Neuronal stem cell (in vitro differentiated cells): ENCODE data around the gene PRPF6.

Source experiments
- DNase-seq: peaks from one replicate; pipeline ENCODE4 v3.0.0-alpha.2; 2013; ENCODE audit warnings: low spot score
- H2AFZ ChIP-seq: one replicate; pipeline ENCODE4 v1.6.1; 2013; ENCODE audit warnings: mild to moderate bottlenecking, low read length, inconsistent platforms
- H2AK5ac ChIP-seq: 2 replicates; pipeline ENCODE4 v1.6.1; 2013; ENCODE audit warnings: low read depth, mild to moderate bottlenecking, inconsistent platforms, low read length, moderate library complexity, mixed read lengths
- H2BK120ac ChIP-seq: 2 replicates; pipeline ENCODE4 v1.6.1; 2013; ENCODE audit warnings: low read depth, mild to moderate bottlenecking, inconsistent platforms, low read length, moderate library complexity, mixed read lengths
- H2BK12ac ChIP-seq: one replicate; pipeline ENCODE4 v1.6.1; 2013; ENCODE audit warnings: low read length, inconsistent platforms
- H2BK15ac ChIP-seq: 2 replicates; pipeline ENCODE4 v1.6.1; 2013; ENCODE audit warnings: mild to moderate bottlenecking, low read length, inconsistent platforms, mixed read lengths
- H2BK5ac ChIP-seq: one replicate; pipeline ENCODE4 v1.6.1; 2013; ENCODE audit warnings: inconsistent platforms, mild to moderate bottlenecking, low read length, moderate library complexity
- H3K14ac ChIP-seq: one replicate; pipeline ENCODE4 v1.6.1; 2013; ENCODE audit warnings: low read length, inconsistent platforms
- H3K18ac ChIP-seq: 2 replicates; pipeline ENCODE4 v1.6.1; 2013; ENCODE audit warnings: low read length, inconsistent platforms
- H3K23ac ChIP-seq: 2 replicates; pipeline ENCODE4 v1.6.1; 2013; ENCODE audit warnings: low read depth, mild to moderate bottlenecking, mixed read lengths, low read length, inconsistent platforms; ENCODE audit not compliant: poor library complexity
- H3K27ac ChIP-seq: replicated peaks from 3 replicates; pipeline ENCODE4 v1.5.1; 2013; ENCODE audit warnings: low read length, inconsistent platforms
- H3K27me3 ChIP-seq, 3 experiments: 2 replicates each; pipeline ENCODE4 v1.6.1; 2013; ENCODE audit warnings: low read length in 3 of 3, mild to moderate bottlenecking in 2 of 3, inconsistent platforms in 1 of 3, low read depth in 1 of 3, mixed read lengths in 1 of 3, moderate library complexity in 1 of 3; ENCODE audit not compliant: control insufficient read depth in 3 of 3, insufficient read depth in 3 of 3
- H3K36me3 ChIP-seq, 2 donors: replicated peaks in 1 of 2; 2 replicates each; pipeline ENCODE4 v1.6.1; 2013; ENCODE audit warnings: low read length in 2 of 2; ENCODE audit not compliant: control insufficient read depth in 2 of 2, insufficient read depth in 2 of 2
- H3K4ac ChIP-seq: 2 replicates; pipeline ENCODE4 v1.6.1; 2013; ENCODE audit warnings: inconsistent platforms, mild to moderate bottlenecking, low read length, moderate library complexity
- H3K4me1 ChIP-seq, 2 donors: 1 replicate in 1 of 2; 2 replicates in 1 of 2; pipeline ENCODE4 v1.6.1; 2013; ENCODE audit warnings: low read length in 2 of 2, low read depth in 1 of 2; ENCODE audit not compliant: control insufficient read depth in 2 of 2, insufficient read depth in 1 of 2
- H3K4me2 ChIP-seq: one replicate; pipeline ENCODE4 v1.6.1; 2013; ENCODE audit warnings: mild to moderate bottlenecking, low read length, inconsistent platforms; ENCODE audit not compliant: insufficient read depth, poor library complexity, severe bottlenecking
- H3K4me3 ChIP-seq, 2 donors: 2 replicates each; pipeline ENCODE4 v1.5.1; 2013; ENCODE audit warnings: low read length in 2 of 2, mild to moderate bottlenecking in 2 of 2, inconsistent platforms in 1 of 2, moderate library complexity in 1 of 2
- H3K79me1 ChIP-seq: one replicate; pipeline ENCODE4 v1.6.1; 2013; ENCODE audit warnings: low read depth, mild to moderate bottlenecking, inconsistent platforms, low read length, moderate library complexity
- H3K9ac ChIP-seq: one replicate; pipeline ENCODE4 v1.6.1; 2013; ENCODE audit warnings: mild to moderate bottlenecking, low read depth, low read length, inconsistent platforms; ENCODE audit not compliant: poor library complexity
- H3K9me3 ChIP-seq, 2 donors: replicated peaks in 1 of 2; 2 replicates each; pipeline versions ENCODE3 to v1.6.1; 2013; ENCODE audit warnings: low read length in 2 of 2, mild to moderate bottlenecking in 2 of 2, inconsistent platforms in 1 of 2, low read depth in 1 of 2, mixed read lengths in 1 of 2, moderate library complexity in 1 of 2; ENCODE audit not compliant: control insufficient read depth in 2 of 2, insufficient read depth in 1 of 2
- H4K8ac ChIP-seq: one replicate; pipeline ENCODE4 v1.6.1; 2013; ENCODE audit warnings: low read depth, mild to moderate bottlenecking, inconsistent platforms, low read length, moderate library complexity
- H4K91ac ChIP-seq: one replicate; pipeline ENCODE4 v1.6.1; 2013; ENCODE audit warnings: low read length, low read depth, mild to moderate bottlenecking, inconsistent platforms; ENCODE audit not compliant: poor library complexity
- WGBS, 2 donors: extraction: QIAGEN DNeasy Blood & Tissue Kit; methylation state at CpG; one replicate each; pipeline ENCODE4 v1.1.7; 2013; ENCODE audit warnings: missing lambda C conversion rate in 2 of 2, mixed read lengths in 1 of 2; ENCODE audit not compliant: insufficient read length in 2 of 2, insufficient replicate concordance in 1 of 2; ENCODE audit errors: extremely low coverage in 2 of 2; 5-methylcytosine and 5-hydroxymethylcytosine counted together

The PRPF6 gene

GRCh38 chr20:64068386-64069208 is 87.7 kb downstream of the PRPF6 start:
- Histone ChIP-seq H3K4ac (no peak overlapping the region), H2BK12ac (no peak overlapping the region), H4K8ac (no peak overlapping the region), H2BK5ac (peak overlapping the region; percentile 87), H3K36me3 (peaks cover 14 to 20% of the 10 kb centered on the region in 2 donors), H3K27me3 (no peaks in the 10 kb centered on the region), H2AK5ac (no peak overlapping the region), H3K14ac (peak overlapping the region; percentile 3), H3K9ac (no peak overlapping the region), H3K4me2 (no peak overlapping the region), H3K23ac (peak overlapping the region; percentile 65), H4K91ac (no peak overlapping the region), H3K4me3 (no peak overlapping the region), H3K27ac (no peak overlapping the region), H3K4me1 (peaks cover 11 to 17% of the 10 kb centered on the region in 2 donors), H2AFZ (no peak overlapping the region), H3K18ac (no peak overlapping the region), H2BK120ac (peak overlapping the region; percentile 72), H3K9me3 (no peaks in the 10 kb centered on the region), H3K79me1 (peaks cover 8% of the 10 kb centered on the region), H2BK15ac (peak overlapping the region; percentile 58)
- no peak for DNase-seq
- no CpG with 5 or more reads among the region's 12 CpGs for WGBS, 2 donors

GRCh38 chr20:64069209-64069613 is 88.3 kb downstream of the PRPF6 start:
- WGBS, 2 donors, result no CpG with 5 or more reads among the region's 20 CpGs
- Histone ChIP-seq H3K4me3 (no peak overlapping the region), H2BK15ac (peak overlapping the region; percentile 58), H3K27ac (no peak overlapping the region), H2AK5ac (peak overlapping the region; percentile 32), H3K4me1 (peaks cover 7 to 12% of the 10 kb centered on the region in 2 donors), H3K14ac (no peak overlapping the region), H4K91ac (no peak overlapping the region), H3K36me3 (peaks cover 14 to 20% of the 10 kb centered on the region in 2 donors), H2BK120ac (peak overlapping the region; percentile 72), H2AFZ (no peak overlapping the region), H3K79me1 (peaks cover 4% of the 10 kb centered on the region), H3K4me2 (no peak overlapping the region), H3K4ac (no peak overlapping the region), H3K18ac (peak overlapping the region; percentile 71), H3K9me3 (no peaks in the 10 kb centered on the region), H3K27me3 (no peaks in the 10 kb centered on the region), H4K8ac (no peak overlapping the region), H3K9ac (no peak overlapping the region), H3K23ac (peak overlapping the region; percentile 65), H2BK5ac (peak overlapping the region; percentile 87), H2BK12ac (no peak overlapping the region)
- DNase-seq, result no peak

GRCh38 chr20:64069614-64070243 is 88.8 kb downstream of the PRPF6 start:
- no peak overlapping the region for H3K4me3 ChIP-seq
- H2BK15ac ChIP-seq, result no peak overlapping the region
- H3K9ac ChIP-seq, result no peak overlapping the region
- DNase-seq, result peak; percentile 67
- peak overlapping the region; percentile 87 for H2BK5ac ChIP-seq
- H3K4me1 ChIP-seq, result peaks cover 4 to 6% of the 10 kb centered on the region in 2 donors
- H2AFZ ChIP-seq, result no peak overlapping the region
- H3K36me3 ChIP-seq, result peaks cover 14 to 20% of the 10 kb centered on the region in 2 donors
- no peaks in the 10 kb centered on the region for H3K27me3 ChIP-seq
- no peak overlapping the region for H3K27ac ChIP-seq
- H3K79me1 ChIP-seq, result peaks cover 2% of the 10 kb centered on the region
- H3K4ac ChIP-seq, result no peak overlapping the region
- H2BK12ac ChIP-seq, result no peak overlapping the region
- H3K18ac ChIP-seq, result peak overlapping the region; percentile 71
- peak overlapping the region; percentile 67 for H3K23ac ChIP-seq
- no peak overlapping the region for H4K8ac ChIP-seq
- no peak overlapping the region for H3K4me2 ChIP-seq
- H3K9me3 ChIP-seq, result no peaks in the 10 kb centered on the region
- H2AK5ac ChIP-seq, result peak overlapping the region; percentile 32
- H2BK120ac ChIP-seq, result peak overlapping the region; percentile 72
- WGBS, 2 donors, result no CpG with 5 or more reads among the region's 14 CpGs
- no peak overlapping the region for H4K91ac ChIP-seq
- no peak overlapping the region for H3K14ac ChIP-seq
